NB4 (cell line): Measurements from ENCODE around the gene UBTD2.

Source experiments
- POLR2A ChIP-seq: IDR thresholded peaks from 2 replicates; pipeline ENCODE4 v1.6.1; 2011; ENCODE audit warnings: mild to moderate bottlenecking; ENCODE audit not compliant: insufficient read length; ENCODE audit errors: extremely low read depth
- TF ChIP-seq, protein P1 (sequence below): IDR thresholded peaks from one replicate; pipeline ENCODE4 v1.5.1; 2012; ENCODE audit warnings: low read depth, low read length
- TF ChIP-seq, protein P2 (sequence below): IDR thresholded peaks from 2 replicates; pipeline ENCODE4 v1.6.1; 2011; ENCODE audit warnings: low read depth, low read length

DNA sequence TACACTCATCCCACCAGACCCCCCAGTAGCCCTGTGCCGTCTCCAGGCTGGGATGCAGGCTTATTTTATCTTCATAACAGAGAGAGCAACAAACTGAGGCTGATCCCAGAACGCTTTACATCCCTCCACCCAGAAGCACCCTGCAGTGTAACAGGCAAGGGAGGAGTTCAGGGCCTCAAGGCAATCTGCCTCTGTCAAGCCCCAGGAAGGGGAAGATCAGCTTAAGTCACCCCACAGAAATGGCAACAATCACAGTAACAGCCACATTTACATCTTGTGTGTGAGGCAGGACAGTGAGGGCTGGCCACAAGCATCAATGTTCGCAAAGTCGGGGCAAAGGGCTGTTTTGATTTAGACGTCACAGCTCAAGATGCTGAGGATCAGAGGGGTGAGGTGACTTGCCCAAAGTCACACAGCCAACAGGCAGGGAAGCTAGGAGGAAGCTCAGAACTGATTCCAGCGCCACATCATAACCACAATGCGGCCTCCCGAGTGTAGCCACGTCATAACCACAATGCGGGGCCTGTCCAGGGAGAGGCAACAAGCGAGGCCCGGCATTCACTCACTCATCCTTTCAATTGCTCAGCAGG is 109.9 kb downstream of the UBTD2 start:
- no peak for TF ChIP-seq POLR2A
- TF ChIP-seq, protein P1, sequence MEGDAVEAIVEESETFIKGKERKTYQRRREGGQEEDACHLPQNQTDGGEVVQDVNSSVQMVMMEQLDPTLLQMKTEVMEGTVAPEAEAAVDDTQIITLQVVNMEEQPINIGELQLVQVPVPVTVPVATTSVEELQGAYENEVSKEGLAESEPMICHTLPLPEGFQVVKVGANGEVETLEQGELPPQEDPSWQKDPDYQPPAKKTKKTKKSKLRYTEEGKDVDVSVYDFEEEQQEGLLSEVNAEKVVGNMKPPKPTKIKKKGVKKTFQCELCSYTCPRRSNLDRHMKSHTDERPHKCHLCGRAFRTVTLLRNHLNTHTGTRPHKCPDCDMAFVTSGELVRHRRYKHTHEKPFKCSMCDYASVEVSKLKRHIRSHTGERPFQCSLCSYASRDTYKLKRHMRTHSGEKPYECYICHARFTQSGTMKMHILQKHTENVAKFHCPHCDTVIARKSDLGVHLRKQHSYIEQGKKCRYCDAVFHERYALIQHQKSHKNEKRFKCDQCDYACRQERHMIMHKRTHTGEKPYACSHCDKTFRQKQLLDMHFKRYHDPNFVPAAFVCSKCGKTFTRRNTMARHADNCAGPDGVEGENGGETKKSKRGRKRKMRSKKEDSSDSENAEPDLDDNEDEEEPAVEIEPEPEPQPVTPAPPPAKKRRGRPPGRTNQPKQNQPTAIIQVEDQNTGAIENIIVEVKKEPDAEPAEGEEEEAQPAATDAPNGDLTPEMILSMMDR, result no peak
- TF ChIP-seq, protein P2, sequence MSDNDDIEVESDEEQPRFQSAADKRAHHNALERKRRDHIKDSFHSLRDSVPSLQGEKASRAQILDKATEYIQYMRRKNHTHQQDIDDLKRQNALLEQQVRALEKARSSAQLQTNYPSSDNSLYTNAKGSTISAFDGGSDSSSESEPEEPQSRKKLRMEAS, result no peak
